Nephron (organoid): Measurements from ENCODE around the gene TAF1.
"Not testable (repeated sequence)": the region's sequence is repeated elsewhere in the genome, so short reads cannot be mapped to it uniquely, and the experiment has no call there.

Experiments used
- H3K27ac Mint-ChIP-seq, 3 experiments: 2 replicates each; pipeline ENCODE4 v1.8.0; 2020; ENCODE audit warnings: mixed read lengths in 3 of 3, mild to moderate bottlenecking in 2 of 3, moderate library complexity in 1 of 3
- H3K27me3 Mint-ChIP-seq: 2 replicates; pipeline ENCODE4 v1.8.0; 2021; ENCODE audit warnings: low read depth, mild to moderate bottlenecking, moderate library complexity, mixed read lengths
- H3K36me3 Mint-ChIP-seq: 2 replicates; pipeline ENCODE4 v1.8.0; 2020; ENCODE audit warnings: low read depth, mixed read lengths
- H3K4me1 Mint-ChIP-seq: 2 replicates; pipeline ENCODE4 v1.8.0; 2020; ENCODE audit warnings: mixed read lengths
- H3K4me3 Mint-ChIP-seq, 3 experiments: 2 replicates each; pipeline ENCODE4 v1.8.0; 2020; ENCODE audit warnings: mild to moderate bottlenecking in 3 of 3, mixed read lengths in 3 of 3, moderate library complexity in 2 of 3
- H3K9me3 Mint-ChIP-seq: 2 replicates; pipeline ENCODE4 v1.8.0; 2020; ENCODE audit warnings: mixed read lengths
- CTCF ChIP-seq, 3 experiments: fragments of 200-600 bp; sonication (generic); IDR thresholded peaks; one replicate each; pipeline ENCODE4 v1.5.0; 2021; ENCODE audit warnings: antibody characterized with exemption in 3 of 3; ENCODE audit not compliant: unreplicated experiment in 3 of 3

Gene TAF1

GRCh38 chrX:71378732-71379131 lies 12.6 kb downstream of the TAF1 start:
- Mint-ChIP-seq H3K36me3 (peaks cover 70% of the 10 kb centered on the region), H3K4me1 (no peaks in the 10 kb centered on the region), H3K27me3 (no peaks in the 10 kb centered on the region), H3K27ac (no peak overlapping the region), H3K4me3 (no peak overlapping the region), H3K9me3 (peaks cover 4% of the 10 kb centered on the region)
- no peak for TF ChIP-seq CTCF (IDR thresholded peaks at IDR 0.05; ENCODE audit: unreplicated experiment in 3 of 3)

- not testable (repeated sequence) for H3K27ac Mint-ChIP-seq, H3K9me3 Mint-ChIP-seq, H3K27me3 Mint-ChIP-seq, H3K4me3 Mint-ChIP-seq, H3K4me1 Mint-ChIP-seq
- H3K36me3 Mint-ChIP-seq, result peaks cover 72% of the 10 kb centered on the region
These were observed 25.6 kb downstream of the TAF1 start for GRCh38 chrX:71391725-71392124.

- H3K27me3 Mint-ChIP-seq, result no peaks in the 10 kb centered on the region
- peaks cover 76% of the 10 kb centered on the region for H3K36me3 Mint-ChIP-seq
- no peak overlapping the region for H3K4me3 Mint-ChIP-seq
- peaks cover 8% of the 10 kb centered on the region for H3K9me3 Mint-ChIP-seq
- TF ChIP-seq CTCF (IDR thresholded peaks at IDR 0.05; ENCODE audit: unreplicated experiment in 3 of 3), result no peak
- no peaks in the 10 kb centered on the region for H3K4me1 Mint-ChIP-seq
- no peak overlapping the region for H3K27ac Mint-ChIP-seq
These were observed 27.8 kb downstream of the TAF1 start for GRCh38 chrX:71393919-71394318.

- TF ChIP-seq CTCF (IDR thresholded peaks at IDR 0.05; ENCODE audit: unreplicated experiment in 3 of 3), result no peak
- Mint-ChIP-seq H3K9me3 (peaks cover 5% of the 10 kb centered on the region), H3K27me3 (no peaks in the 10 kb centered on the region), H3K4me3 (no peak overlapping the region), H3K4me1 (no peaks in the 10 kb centered on the region), H3K27ac (no peak overlapping the region), H3K36me3 (peaks cover 67% of the 10 kb centered on the region)
These were observed 30.4 kb downstream of the TAF1 start for GRCh38 chrX:71396576-71396975.

- no peak for TF ChIP-seq CTCF (IDR thresholded peaks at IDR 0.05; ENCODE audit: unreplicated experiment in 3 of 3)
- Mint-ChIP-seq H3K27me3 (no peaks in the 10 kb centered on the region), H3K9me3 (peaks cover 2% of the 10 kb centered on the region), H3K27ac (no peak overlapping the region), H3K36me3 (peaks cover 49% of the 10 kb centered on the region), H3K4me3 (no peak overlapping the region), H3K4me1 (no peaks in the 10 kb centered on the region)
These were observed 34.6 kb downstream of the TAF1 start for GRCh38 chrX:71400710-71401109.

- H3K4me1 Mint-ChIP-seq, H3K9me3 Mint-ChIP-seq, H3K27ac Mint-ChIP-seq, H3K4me3 Mint-ChIP-seq, H3K27me3 Mint-ChIP-seq: not testable (repeated sequence)
- peaks cover 34% of the 10 kb centered on the region for H3K36me3 Mint-ChIP-seq
These were observed 50.1 kb downstream of the TAF1 start for GRCh38 chrX:71416260-71416659.

- TF ChIP-seq CTCF (IDR thresholded peaks at IDR 0.05; ENCODE audit: unreplicated experiment in 3 of 3), result no peak
- no peaks in the 10 kb centered on the region for H3K27me3 Mint-ChIP-seq
- peaks cover 44% of the 10 kb centered on the region for H3K36me3 Mint-ChIP-seq
These were observed 54.5 kb downstream of the TAF1 start for GRCh38 chrX:71420686-71421085.

More at GRCh38 chrX:71420686-71421085, 54.5 kb downstream of the TAF1 start:
- Mint-ChIP-seq H3K4me1 (no peaks in the 10 kb centered on the region), H3K4me3 (no peak overlapping the region), H3K27ac (no peak overlapping the region), H3K9me3 (peaks cover 9% of the 10 kb centered on the region)
